K562 (cell line): ENCODE data around the gene EMC1. TPM values are rescaled to one million over a fixed set of nuclear protein-coding genes. Genes with fewer than 3 reads are reported as not detected.

ENCODE experiments used
- ASH1L ChIP-seq: fragments of 450-650 bp; IDR thresholded peaks from 2 replicates; pipeline ENCODE4 v1.6.1; 2018; ENCODE audit warnings: borderline replicate concordance, mild to moderate bottlenecking, low read depth; ENCODE audit not compliant: partially characterized antibody
- DEAF1 ChIP-seq: fragments of 450-650 bp; formaldehyde crosslinking; IDR thresholded peaks from 2 replicates; pipeline ENCODE4 v1.4.0; 2020; ENCODE audit warnings: mild to moderate bottlenecking, moderate library complexity
- ELF1 ChIP-seq: fragments of 200-800 bp; sonication (Bioruptor generic); IDR thresholded peaks from 2 replicates; pipeline ENCODE4 v1.6.1; 2016; ENCODE audit warnings: missing genetic modification characterization, missing compliant biosample characterization
- HOMEZ ChIP-seq: fragments of 250-450 bp; sonication (Bioruptor Pico); IDR thresholded peaks from 2 replicates; pipeline ENCODE4 v1.4.0; 2020; ENCODE audit warnings: mild to moderate bottlenecking, moderate library complexity
- JUND ChIP-seq, 2 experiments: IDR thresholded peaks; 2 replicates in 1 of 2; 3 replicates in 1 of 2; pipeline ENCODE4 v1.6.1; 2011; ENCODE audit warnings: borderline replicate concordance in 2 of 2, low read depth in 2 of 2, low read length in 2 of 2, improper control_type of control experiment in 1 of 2, missing biosample characterization in 1 of 2, missing genetic modification characterization in 1 of 2, missing genetic modification reagents in 1 of 2
- LCOR ChIP-seq: sonication (generic); formaldehyde crosslinking; IDR thresholded peaks from 2 replicates; pipeline ENCODE4 v1.8.0; 2022; ENCODE audit warnings: mild to moderate bottlenecking, missing genetic modification reagents
- MGA ChIP-seq: fragments of 450-650 bp; IDR thresholded peaks from 2 replicates; pipeline ENCODE4 v1.6.1; 2016; ENCODE audit warnings: mild to moderate bottlenecking, moderate library complexity
- NEUROD1 ChIP-seq: fragments of 150-350 bp; IDR thresholded peaks from 2 replicates; pipeline ENCODE4 v1.6.1; 2014; ENCODE audit warnings: borderline replicate concordance, low read length, low read depth; ENCODE audit not compliant: partially characterized antibody
- SIN3B ChIP-seq: fragments of 450-650 bp; IDR thresholded peaks from 2 replicates; pipeline ENCODE4 v1.6.1; 2017; ENCODE audit warnings: low read depth, mild to moderate bottlenecking, moderate library complexity
- ZNF263 ChIP-seq: sonication (generic); formaldehyde crosslinking; IDR thresholded peaks from 2 replicates; pipeline ENCODE4 v1.8.0; 2022; ENCODE audit warnings: mild to moderate bottlenecking, missing genetic modification reagents, borderline replicate concordance
- polyA plus RNA-seq, 8 experiments: library from polyadenylated mRNA; depleted of rRNA in 4 of 8; stranded (reverse) in 5 of 8; unstranded in 3 of 8; fragments of >200 nt; fragmentation: Nextera tagmentation in 2 of 8; fragmentation: Illumina TruSeq in 1 of 8; extraction: Ambion mirVana in 2 of 8; extraction: Trizol in 1 of 8; gene quantifications; 2 replicates each; pipeline versions ENCODE4 v1.2.1 to v1.2.3, GENCODE V29; 2011 to 2014; ENCODE audit warnings: inconsistent platforms in 1 of 8, missing spikeins in 1 of 8
- total RNA-seq, 7 experiments: library from RNA; depleted of rRNA in 6 of 7; stranded (reverse); fragments of >200 nt in 6 of 7; fragmentation: Illumina TruSeq in 2 of 7; extraction: Trizol in 2 of 7; gene quantifications; 2 replicates each; pipeline versions ENCODE4 v1.2.1 to v1.2.3, GENCODE V29; 2011 to 2021; ENCODE audit warnings: low replicate concordance in 1 of 7

The EMC1 gene
- total and polyA plus RNA-seq, 9 of the 15 experiments (the other 6 are each of a cell fraction or from before 2014, with no cell fraction given) = 17.8 to 88.2 (median 37.4) TPM

- TF ChIP-seq JUND (IDR thresholded peaks at IDR 0.05; ENCODE audit: borderline replicate concordance, low read depth, low read length) (peak; percentile 46; the same call in 1 of the 2 replicates), JUND (tag; IDR thresholded peaks at IDR 0.05; ENCODE audit: borderline replicate concordance, low read depth, low read length) (no peak), ELF1 (tag) (0 out of 2 replicates have a peak, but pooled peaks have one; percentile 35), LCOR (peak; percentile 92; the same call in 1 of the 2 replicates), NEUROD1 (peak; percentile 82), DEAF1 (CRISPR knock-in tag) (0 out of 2 replicates have a peak, but pooled peaks have one; percentile 4), HOMEZ (CRISPR knock-in tag) (peak; percentile 88), MGA (peak; percentile 98), SIN3B (peak; percentile 96), ASH1L (no peak), ZNF263 (CRISPR knock-in tag) (peak; percentile 70)
Observed at GRCh38 chr1:19251305-19252196, at the start of gene EMC1, which contains the start of gene MRTO4 (continued).
